HG03095 (cell line): ENCODE data around the gene PNCK.
"Not testable (repeated sequence)": the region's sequence is repeated elsewhere in the genome, so short reads cannot be mapped to it uniquely, and the experiment has no call there.

ENCODE experiments used
- ATAC-seq: cut with Tn5 transposase; IDR thresholded peaks from one replicate; pipeline ENCODE4 v1.9.1; 2021; ENCODE audit warnings: moderate library complexity; ENCODE audit not compliant: unreplicated experiment

The PNCK gene

DNA sequence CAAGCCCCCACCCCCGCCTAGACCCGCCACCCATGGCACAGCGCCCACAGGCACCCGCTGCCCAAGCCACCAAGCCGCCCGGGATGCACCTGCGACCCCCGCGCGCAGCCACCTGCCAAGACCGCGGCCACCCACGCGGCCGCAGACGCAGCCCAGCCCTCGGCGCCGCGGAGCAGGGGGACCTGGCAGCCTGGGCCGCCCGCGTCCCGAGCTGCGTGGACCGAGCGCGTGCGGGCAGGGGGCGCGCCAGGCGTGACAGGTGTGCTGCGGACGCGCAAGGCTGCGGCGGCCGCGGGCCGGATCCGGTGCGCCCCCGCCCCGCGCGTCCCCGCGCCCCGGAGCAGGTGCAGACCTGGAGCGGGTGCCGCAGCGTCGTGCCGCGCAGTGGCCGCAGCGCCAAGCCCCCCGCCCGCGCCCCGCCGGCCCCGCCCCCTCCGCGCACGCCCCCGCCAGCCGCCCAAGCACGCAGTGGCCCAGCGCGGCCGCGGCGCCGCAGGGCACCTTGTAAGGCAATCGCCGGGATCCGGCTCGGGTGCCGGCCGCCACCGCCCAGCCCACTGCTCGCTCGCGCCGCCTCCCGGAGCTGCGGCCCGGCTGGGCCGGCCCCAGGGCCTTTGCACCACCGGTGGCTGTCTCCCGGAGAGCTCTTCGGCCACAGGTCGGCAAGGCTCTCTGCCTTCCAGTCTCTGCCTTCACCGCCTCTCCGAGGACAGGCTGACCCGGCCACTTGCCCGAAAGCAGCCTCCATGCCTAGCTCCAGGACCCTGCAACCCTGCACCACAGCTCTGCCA lies at the start of gene PNCK:
Gene PNCK (minus strand): TSS at position 386 of the 791 bp plus-strand sequence. CDS start 737 bp downstream, outside the sequence.
- no peak for ATAC-seq

GRCh38 chrX:153722704-153723350 lies 49.2 kb upstream of the PNCK start:
- ATAC-seq, result no peak

DNA sequence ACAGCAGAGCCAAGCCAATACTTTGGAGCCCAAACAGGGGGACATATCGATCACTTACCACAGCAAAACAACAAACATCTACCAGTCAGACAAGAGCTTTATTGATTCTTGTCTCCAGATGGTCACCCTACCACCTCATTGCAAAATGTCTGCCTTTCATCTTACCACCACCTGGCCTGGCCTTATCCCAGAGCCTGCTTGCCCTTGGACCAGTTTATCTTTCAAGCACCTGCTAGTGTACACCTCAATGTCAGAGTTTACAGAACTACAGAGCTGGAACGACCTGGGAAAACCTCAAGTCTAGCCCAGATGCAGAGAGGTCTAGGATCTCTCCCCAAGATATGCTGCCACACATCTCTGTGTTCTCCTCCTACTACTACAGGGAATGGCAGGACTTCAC lies 46.1 kb upstream of the PNCK start:
- no peak for ATAC-seq

GRCh38 chrX:153719238-153719637 lies 45.6 kb upstream of the PNCK start:
- no peak for ATAC-seq

GRCh38 chrX:153717445-153717844 lies 43.8 kb upstream of the PNCK start:
- no peak for ATAC-seq

DNA sequence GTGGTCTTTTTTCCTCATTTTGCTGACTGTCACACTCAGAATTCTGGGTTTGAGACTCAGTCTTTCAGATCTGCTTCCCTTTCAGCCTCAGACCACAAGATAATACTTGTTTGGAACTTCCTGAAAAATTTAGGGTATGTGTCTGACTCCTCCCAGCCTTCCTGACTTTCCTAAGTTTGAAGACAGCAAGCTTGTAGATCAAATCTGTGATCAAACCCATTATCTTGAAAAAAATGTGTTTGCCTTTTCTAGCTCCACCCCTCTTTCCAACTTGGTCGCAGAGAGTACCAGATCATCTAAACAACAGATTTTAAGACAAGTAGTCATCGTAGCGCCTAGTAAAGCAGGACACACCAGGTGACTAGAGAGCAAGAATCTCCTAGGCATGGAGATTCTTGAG lies 40.6 kb upstream of the PNCK start:
- ATAC-seq, result no peak

- ATAC-seq, result no peak
Measured at GRCh38 chrX:153709726-153710674, 36.4 kb upstream of the PNCK start.

DNA sequence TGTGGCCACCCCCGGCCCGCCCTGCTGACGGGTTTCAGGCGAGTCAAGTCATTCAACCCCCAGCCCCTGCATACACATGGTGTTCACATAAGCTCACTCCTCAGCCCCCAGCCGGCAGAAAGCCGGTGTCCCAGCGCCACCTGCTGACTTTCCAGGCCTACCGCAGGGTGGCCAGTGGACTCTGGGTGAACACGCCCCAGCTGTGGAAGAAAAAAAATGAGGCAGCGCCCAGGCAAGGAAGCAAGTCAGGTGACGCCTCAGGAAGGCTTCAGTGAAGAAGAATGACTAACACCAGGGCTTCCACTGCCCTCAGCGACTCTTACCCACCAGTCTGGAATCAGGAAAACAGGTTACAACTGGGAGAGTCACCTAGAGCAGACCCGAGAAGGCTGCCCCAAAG lies 34.8 kb upstream of the PNCK start:
- ATAC-seq, result no peak

DNA sequence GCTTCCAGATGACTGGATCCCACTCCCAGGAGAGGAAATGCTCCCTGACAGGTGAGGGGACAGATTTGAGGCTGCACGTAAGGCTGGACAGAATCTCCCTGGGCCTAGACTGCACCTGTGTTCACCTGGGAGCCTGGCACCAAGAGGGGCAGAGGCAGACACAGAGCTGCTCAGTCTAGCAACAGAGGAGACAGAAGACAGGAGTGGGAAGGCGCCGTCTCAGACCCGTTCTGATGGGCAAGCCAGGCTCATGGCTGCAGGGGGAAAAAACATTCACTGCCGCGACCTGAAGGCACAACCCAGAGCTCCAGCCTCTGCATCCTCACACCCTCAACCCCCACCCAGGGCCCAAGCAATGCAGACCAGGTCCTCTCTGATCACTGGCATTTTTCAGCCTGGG lies 33.8 kb upstream of the PNCK start:
- ATAC-seq, result no peak

DNA sequence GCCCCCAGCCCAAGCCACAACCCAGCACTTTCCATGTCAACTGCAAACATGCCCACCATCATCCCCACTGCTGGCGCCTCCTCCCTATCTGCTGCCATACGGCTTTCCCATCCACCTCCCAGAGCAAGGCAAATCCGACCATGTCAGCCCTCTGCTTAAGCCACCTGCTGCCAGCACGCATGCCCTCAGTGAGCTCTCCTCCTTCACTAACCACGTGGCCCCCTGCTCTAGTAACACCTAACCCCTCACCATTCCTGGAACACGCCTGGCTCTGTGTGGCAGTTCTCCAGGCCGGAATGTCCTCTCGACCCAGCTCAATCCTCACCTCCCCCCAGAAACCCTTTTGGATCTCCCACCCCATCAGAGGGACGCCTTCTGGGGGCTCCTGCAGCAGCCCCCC lies 33.2 kb upstream of the PNCK start:
- no peak for ATAC-seq

GRCh38 chrX:153705403-153706060 lies 31.9 kb upstream of the PNCK start:
- not testable (repeated sequence) for ATAC-seq

GRCh38 chrX:153704631-153705402 lies 31.2 kb upstream of the PNCK start:
- ATAC-seq, result not testable (repeated sequence)

DNA sequence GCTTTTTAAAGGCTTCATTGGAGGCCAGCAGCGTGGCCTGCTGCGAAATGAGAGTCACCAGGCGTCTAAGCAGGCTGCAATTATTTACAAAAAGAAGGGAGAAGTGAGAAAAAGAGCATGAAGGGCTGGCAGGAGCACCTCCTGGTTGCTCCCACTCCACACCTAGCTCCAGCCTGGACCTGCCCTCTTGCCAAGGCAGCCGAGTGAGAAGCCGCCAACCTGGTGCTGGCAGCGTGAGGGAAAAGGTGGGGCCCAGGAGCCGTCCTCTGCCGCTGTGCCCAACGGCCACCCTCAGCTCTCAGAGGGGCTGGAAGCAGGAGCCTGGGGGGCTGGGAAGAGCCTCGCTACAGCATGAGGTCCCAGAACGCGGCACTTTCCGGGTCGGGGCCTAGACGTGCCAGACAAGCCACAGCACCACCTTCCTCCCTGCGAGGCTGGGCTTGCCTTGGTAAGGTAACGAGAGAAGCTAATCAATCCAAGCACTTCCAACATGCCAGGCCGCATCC lies 30.5 kb upstream of the PNCK start:
- ATAC-seq, result no peak

- ATAC-seq, result no peak
Measured at GRCh38 chrX:153703036-153703370, 29.4 kb upstream of the PNCK start.

DNA sequence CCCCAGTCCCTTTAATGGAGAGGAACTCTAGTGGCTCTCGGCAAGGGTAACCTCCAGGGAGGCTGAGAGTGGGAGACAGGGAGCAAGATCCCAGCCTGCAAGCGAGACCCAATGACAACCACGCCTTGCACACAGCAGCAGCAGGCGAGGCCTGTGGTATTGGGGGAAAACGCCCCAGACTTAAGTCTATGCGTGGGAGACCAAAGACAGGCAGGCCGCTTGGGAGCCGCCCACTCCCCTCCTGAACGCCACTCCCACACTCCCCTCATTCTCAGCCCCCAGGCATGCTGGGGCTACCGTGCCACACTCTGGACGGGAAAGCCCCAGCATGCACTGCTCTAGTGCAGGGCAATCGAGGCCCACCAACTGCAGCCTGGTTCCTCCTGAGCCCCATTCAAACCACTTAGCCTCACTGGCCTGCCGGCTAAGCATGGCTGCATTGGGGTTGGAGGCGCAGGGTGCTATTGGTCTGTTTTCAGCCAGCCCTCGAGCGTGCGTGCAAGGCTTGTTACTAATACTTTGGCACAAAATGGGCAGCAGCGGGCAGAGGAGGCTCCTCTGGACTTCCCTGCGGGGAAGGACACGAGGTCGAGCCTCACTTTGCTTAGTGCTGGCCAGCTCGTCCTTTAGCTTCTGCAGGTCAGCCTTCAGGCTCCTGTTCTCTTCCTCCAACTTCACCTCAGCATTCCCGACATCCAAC lies 28.9 kb upstream of the PNCK start:
- ATAC-seq, result no peak

DNA sequence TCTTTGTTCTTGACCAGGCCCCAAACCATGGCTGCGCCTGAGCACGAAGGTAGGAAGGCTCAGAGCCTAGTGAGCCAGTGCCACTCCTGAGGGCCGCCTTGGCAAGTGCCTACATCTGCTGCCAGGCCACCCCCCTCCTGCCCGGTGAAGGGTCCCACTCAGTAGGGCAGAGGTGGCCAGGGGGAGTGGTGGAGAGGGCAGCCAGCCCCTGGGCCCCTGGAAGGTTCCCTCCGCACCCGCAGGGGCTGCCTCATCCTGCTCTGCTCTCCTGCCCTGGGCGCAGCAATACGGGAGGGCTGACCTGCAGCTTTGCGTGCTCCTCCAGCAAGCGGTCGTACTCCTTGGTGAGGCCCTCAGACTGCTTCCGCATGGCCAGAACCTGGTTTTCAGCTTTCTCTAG lies 28.1 kb upstream of the PNCK start:
- ATAC-seq, result no peak

DNA sequence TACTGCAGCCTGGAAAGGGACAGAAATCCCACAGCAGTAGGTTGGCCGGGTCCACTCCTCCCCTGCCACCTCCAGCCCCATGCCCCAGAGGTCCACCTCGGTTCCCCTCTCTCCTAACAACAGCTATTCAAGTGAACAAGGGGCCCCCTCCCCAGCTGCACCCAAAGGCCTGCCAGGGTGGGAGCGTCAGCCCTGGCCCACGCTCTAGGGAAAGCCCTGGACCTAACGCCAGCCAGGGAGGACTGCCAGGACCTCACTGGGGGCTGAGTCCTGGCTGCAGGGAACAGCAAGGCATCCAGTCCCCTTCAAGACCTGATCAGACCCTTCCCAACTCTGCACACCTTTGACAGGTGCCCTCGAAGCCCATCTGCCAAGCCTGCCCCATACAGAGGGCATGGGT lies 27.4 kb upstream of the PNCK start:
- ATAC-seq, result no peak

GRCh38 chrX:153700376-153700945 lies 26.8 kb upstream of the PNCK start:
- ATAC-seq, result no peak

- not testable (repeated sequence) for ATAC-seq
Measured at GRCh38 chrX:153699784-153700371, 26.3 kb upstream of the PNCK start.
